ENCODE results near the gene ADAMTS17. TPM values are rescaled to one million over a fixed set of nuclear protein-coding genes. Genes with fewer than 3 reads are reported as not detected.

The ADAMTS17 gene
- total RNA-seq, 4 donors from 2014 or later = 5.0 to 16.2 (median 11.6) TPM

- H3K9me3 ChIP-seq = no peaks in the 10 kb centered on the region
- H3K27ac ChIP-seq = no peak overlapping the region
- no peaks in the 10 kb centered on the region for H3K4me1 ChIP-seq
- intact Hi-C loops (cut with DNase I; ENCODE audit: low total_unique reads) = no loop called here
- H3K27me3 ChIP-seq = peaks cover 8 to 38% (median 20%) of the 10 kb centered on the region in 3 donors
- no peak for DNase-seq
- in situ Hi-C loops (cut with MboI; ENCODE audit: low sequenced_read_pairs in 4 of 4) = no loop called here
- H3K36me3 ChIP-seq = no peaks in the 10 kb centered on the region
- no peak for TF ChIP-seq POLR2A (IDR thresholded peaks at IDR 0.05)
- TF ChIP-seq, protein P1, sequence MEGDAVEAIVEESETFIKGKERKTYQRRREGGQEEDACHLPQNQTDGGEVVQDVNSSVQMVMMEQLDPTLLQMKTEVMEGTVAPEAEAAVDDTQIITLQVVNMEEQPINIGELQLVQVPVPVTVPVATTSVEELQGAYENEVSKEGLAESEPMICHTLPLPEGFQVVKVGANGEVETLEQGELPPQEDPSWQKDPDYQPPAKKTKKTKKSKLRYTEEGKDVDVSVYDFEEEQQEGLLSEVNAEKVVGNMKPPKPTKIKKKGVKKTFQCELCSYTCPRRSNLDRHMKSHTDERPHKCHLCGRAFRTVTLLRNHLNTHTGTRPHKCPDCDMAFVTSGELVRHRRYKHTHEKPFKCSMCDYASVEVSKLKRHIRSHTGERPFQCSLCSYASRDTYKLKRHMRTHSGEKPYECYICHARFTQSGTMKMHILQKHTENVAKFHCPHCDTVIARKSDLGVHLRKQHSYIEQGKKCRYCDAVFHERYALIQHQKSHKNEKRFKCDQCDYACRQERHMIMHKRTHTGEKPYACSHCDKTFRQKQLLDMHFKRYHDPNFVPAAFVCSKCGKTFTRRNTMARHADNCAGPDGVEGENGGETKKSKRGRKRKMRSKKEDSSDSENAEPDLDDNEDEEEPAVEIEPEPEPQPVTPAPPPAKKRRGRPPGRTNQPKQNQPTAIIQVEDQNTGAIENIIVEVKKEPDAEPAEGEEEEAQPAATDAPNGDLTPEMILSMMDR (IDR thresholded peaks at IDR 0.05 in 4 of 5, conservative IDR thresholded peaks at IDR 0.05 in 1 of 5) = no peak
- peak overlapping the region in 1 of 4 donors; percentile 43 for H3K4me3 ChIP-seq
- ATAC-seq = no peak
Measured at GRCh38 chr15:100373942-100374341, 32.2 kb upstream of the ADAMTS17 start.

DNA sequence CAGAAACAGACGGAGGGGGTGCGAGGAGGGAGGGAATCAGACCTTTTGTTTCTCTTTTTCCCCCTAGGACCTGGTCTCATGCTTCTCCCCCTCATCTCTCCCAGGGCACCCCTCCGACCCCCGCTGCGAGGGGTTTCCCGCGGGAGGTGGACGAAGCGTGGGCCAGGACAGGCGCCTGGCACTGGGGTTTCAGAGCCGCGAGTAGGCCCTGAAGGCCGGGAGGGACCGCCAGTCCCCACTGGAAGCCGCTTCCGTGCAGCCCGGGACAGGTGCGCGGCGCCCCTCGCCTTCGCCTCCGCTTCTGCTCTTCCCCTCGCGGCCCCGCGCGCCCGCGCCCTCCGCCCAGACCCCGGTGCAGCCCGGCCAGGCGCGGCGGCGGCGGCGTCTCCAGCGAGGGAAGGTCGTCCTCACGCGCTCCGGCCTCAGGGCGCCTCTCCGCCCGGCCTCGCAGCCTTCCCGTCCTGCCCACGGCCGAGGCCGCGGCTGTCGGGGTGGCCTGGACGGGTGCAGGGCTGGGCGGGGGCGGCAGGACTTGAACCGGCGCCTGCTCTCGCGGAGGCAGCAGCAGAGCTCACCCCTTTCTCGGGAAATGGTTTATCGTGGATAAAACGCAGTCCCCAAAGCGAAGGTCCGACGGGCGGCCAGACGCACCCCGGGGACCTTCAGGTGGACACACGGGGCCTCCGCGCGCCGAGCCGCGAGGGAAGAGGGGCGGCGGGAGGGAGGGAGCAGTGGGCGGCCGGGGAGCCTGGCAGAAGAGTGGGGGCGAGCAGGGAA, 31.5 kb upstream of the ADAMTS17 start:
- peaks cover 8 to 38% (median 20%) of the 10 kb centered on the region in 3 donors for H3K27me3 ChIP-seq
- TF ChIP-seq, protein P1 (IDR thresholded peaks at IDR 0.05 in 4 of 5, conservative IDR thresholded peaks at IDR 0.05 in 1 of 5) = no peak
- TF ChIP-seq POLR2A (IDR thresholded peaks at IDR 0.05) = no peak
- no peak for DNase-seq
- intact Hi-C loops (cut with DNase I; ENCODE audit: low total_unique reads) = no loop called here
- in situ Hi-C loops (cut with MboI; ENCODE audit: low sequenced_read_pairs in 4 of 4) = no loop called here
- no peak overlapping the region for H3K27ac ChIP-seq
- H3K4me1 ChIP-seq = no peaks in the 10 kb centered on the region
- H3K9me3 ChIP-seq = no peaks in the 10 kb centered on the region
- no peaks in the 10 kb centered on the region for H3K36me3 ChIP-seq
- H3K4me3 ChIP-seq = peak overlapping the region; percentile 31 to 52 (median 38)
- ATAC-seq = no peak

DNA sequence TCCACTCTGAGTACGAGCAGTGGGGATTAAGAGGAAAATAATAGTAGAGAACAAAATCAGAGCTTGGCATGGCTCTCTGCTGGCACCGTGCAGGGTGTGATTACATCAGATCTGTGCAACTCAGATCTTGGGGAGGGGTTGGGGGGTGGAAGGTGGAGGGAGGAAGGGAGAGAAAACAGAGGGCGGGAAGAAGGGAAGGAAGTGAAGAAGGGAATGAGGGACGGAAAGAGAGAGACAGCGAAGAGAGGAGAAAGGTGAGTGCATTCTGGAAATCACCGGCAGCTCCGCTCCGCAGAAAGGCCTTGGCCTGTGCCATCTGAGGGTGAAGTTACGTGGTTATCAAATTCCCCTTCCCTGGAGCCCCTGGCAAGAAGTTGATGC, 31.0 kb upstream of the ADAMTS17 start:
- Histone ChIP-seq H3K27me3 (peaks cover 8 to 38% (median 20%) of the 10 kb centered on the region in 3 donors), H3K4me3 (peak overlapping the region; percentile 31 to 52 (median 38)), H3K36me3 (no peaks in the 10 kb centered on the region), H3K27ac (no peak overlapping the region), H3K9me3 (no peaks in the 10 kb centered on the region), H3K4me1 (no peaks in the 10 kb centered on the region)
- TF ChIP-seq POLR2A (IDR thresholded peaks at IDR 0.05) = no peak
- TF ChIP-seq, protein P1 (IDR thresholded peaks at IDR 0.05 in 4 of 5, conservative IDR thresholded peaks at IDR 0.05 in 1 of 5) = no peak
- in situ Hi-C loops (cut with MboI; ENCODE audit: low sequenced_read_pairs in 4 of 4) = no loop called here
- no peak for DNase-seq
- ATAC-seq = peak in 1 of 2 donors; percentile 65
- intact Hi-C loops (cut with DNase I; ENCODE audit: low total_unique reads) = no loop called here

- no peak for DNase-seq
- ATAC-seq = no peak
- H3K27ac ChIP-seq = no peak overlapping the region
Measured at GRCh38 chr15:100355342-100355741, 13.6 kb upstream of the ADAMTS17 start.

More at GRCh38 chr15:100355342-100355741, 13.6 kb upstream of the ADAMTS17 start:
- Histone ChIP-seq H3K4me1 (peaks cover 0 to 3% of the 10 kb centered on the region in 2 donors), H3K4me3 (no peak overlapping the region), H3K9me3 (no peaks in the 10 kb centered on the region), H3K36me3 (no peaks in the 10 kb centered on the region), H3K27me3 (no peaks in the 10 kb centered on the region)
- intact Hi-C loops (cut with DNase I; ENCODE audit: low total_unique reads) (no loop called here), in situ Hi-C loops (cut with MboI; ENCODE audit: low sequenced_read_pairs in 4 of 4) (no loop called here)
- TF ChIP-seq, protein P1 (IDR thresholded peaks at IDR 0.05 in 4 of 5, conservative IDR thresholded peaks at IDR 0.05 in 1 of 5) = no peak
- TF ChIP-seq POLR2A (IDR thresholded peaks at IDR 0.05) = no peak
